ENCODE data around the gene OR8I2.

- no peak for TF ChIP-seq CTCF (IDR thresholded peaks at IDR 0.05)
- no peak for TF ChIP-seq POLR2AphosphoS5 (IDR thresholded peaks at IDR 0.05; ENCODE audit: insufficient read depth in 1 of 2, low read depth in 1 of 2)
Observed at GRCh38 chr11:56093008-56093407, at the start of gene OR8I2.
